Astrocyte of the hippocampus (primary cell): ENCODE results near the gene NOL4L.
"Not testable (repeated sequence)": the region's sequence is repeated elsewhere in the genome, so short reads cannot be mapped to it uniquely, and the experiment has no call there.

ENCODE experiments used
- DNase-seq: peaks from one replicate; pipeline ENCODE4 v3.0.0; 2011; ENCODE audit warnings: low read depth, low spot score

Gene NOL4L

DNA sequence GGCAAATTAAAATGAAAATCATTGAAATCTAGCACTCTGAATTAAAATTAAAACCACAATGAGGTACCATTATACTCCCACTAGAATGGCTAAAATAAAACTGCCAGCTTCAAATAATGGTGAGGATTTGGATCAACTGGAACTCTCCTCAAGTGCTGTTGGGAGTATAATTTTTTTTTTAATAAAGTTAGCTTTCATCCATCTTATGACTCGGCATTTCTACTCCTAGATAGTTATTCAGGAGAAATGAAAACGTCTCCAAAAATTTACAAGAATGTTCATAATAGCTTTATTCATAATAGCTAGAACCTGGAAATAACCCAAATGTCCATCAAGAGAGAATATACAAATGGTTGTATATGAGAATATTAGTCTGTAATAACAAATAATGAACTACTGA lies 163.8 kb downstream of the NOL4L start:
- no peak for DNase-seq

DNA sequence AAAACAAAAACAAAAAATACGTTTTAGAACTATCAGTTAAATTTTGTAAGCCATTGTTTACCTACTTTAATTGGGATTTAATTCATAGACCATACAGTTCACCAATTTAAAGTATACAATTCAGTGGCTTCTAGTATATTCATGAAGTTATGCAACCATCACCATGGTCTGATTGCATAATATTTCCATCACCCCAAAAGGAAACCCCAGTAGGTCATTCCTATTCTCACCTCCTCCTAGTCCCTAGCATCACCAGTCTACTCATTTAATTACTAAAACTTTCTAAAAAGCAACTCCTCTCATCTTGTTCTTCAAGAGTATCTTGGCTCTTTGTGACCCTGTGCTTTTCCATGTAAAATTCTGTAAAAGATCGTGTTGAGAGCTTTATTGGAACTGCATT lies 166.8 kb downstream of the NOL4L start:
- DNase-seq: no peak

DNA sequence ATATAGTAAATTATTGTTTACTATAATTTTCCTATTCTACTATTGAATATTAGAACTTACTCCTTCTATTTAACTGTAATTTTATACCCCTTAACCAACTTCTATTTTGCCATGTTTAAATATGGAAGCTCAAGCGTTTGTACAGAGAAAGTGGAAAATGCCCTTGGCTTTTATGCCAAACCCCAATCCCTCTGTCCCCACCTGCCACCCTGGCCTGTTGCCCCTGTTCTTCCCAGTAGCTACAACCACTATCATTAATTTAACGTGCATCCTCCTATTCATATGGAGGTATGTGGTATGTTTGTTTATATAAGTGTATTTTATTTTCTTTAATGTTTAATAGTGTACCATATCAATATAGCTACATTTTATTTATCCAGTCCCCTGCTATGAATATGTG lies 168.9 kb downstream of the NOL4L start:
- no peak for DNase-seq

DNA sequence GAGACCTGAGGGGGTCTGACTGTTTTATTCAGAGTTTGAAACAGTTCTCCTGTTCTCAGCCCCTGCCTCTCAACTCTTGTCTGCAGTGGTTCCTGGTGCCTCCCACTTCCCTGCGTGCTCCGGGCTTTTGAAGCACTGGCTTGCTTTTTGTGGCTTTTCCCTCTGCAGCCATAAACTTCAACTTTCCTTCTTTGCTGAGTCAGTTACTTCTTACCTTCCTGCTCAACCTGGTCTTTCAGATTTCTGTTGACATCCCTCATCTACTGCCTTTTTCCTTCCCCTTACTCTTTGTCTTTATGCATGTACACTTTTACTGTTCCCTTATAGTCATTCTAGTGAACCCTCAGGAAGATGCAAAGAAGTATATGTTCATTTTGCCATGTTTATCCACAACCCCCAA lies 169.6 kb downstream of the NOL4L start:
- no peak for DNase-seq

DNA sequence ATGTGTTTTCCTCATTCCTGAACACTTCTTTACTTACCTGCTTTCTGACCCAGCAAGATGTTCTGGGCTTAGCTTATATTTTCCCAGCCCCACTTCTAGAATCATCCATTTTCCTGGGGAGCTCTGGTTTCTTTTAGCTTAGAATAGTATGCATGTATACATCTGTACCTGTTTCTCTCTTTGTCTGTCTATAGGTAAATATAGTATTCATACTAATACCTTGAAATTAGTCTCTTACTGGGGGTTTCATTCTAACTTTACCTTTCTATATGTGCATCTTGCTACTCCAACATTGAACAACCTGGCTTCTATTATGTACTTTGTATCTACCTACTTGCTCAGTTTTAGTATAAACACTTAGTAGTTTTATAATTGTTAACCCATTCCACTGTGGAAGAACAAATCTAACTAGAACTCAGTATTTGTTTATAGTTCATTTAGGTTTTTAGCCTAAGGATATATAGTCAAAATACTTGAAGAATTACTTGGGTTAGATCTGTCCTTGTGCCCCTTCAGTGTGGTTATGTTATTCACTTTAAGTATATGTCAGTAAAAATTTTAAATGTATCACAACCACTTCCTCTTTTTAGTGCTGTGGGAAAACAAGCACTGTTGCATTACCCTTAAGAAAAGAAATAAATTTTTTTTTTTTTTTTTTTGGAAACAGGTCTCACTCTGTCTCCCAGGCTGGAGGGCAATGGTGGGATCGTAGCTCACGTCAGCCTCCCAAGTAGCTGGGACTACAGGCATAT lies 173.0 kb downstream of the NOL4L start:
- no peak for DNase-seq

DNA sequence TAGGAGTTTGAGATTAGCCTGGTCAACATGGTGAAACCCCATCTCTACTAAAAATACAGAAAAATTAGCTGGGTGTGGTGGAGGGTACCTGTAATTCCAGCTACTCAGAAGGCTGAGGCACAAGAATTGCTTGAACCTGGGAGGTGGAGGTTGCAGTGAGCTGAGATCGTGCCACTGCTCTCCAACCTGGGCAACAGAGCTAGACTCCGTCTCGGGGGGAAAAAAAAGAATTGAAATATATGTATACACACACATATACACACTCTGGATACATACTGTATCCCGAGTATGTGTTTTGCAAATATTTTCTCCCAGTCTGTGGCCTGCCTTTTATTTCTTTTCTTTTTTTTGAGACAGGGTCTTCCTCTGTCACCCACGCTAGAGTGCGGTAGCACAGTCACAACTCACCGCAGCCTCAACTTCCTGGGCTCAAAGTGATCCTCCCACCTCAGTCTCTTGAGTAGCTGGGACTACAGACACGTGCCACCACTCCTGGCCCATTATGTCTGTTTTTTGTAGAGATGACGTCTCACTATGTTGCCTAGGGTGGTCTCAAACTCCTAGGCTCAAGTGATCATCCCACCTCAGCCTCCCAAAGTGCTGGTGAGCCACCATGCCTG lies 177.9 kb downstream of the NOL4L start:
- not testable (repeated sequence) for DNase-seq

DNA sequence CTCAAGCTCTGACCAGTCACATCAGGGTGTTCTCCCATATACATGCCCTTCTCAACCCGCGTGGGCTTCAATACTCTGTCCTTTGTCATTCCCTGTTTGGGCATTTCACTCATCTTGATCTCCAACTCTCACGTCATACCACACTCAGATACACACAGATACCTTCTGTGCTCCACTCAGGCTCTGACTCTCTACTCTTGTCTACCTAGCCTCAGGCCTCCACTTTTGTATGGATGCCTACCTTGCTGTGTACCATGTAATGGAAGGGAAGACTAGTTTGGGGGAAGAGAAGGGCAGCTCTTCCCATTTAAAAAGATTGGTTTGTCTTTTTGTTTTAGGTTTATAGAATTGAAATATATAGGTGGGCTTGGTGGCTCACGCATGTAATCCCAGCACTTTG lies 178.4 kb downstream of the NOL4L start:
- DNase-seq: no peak

DNA sequence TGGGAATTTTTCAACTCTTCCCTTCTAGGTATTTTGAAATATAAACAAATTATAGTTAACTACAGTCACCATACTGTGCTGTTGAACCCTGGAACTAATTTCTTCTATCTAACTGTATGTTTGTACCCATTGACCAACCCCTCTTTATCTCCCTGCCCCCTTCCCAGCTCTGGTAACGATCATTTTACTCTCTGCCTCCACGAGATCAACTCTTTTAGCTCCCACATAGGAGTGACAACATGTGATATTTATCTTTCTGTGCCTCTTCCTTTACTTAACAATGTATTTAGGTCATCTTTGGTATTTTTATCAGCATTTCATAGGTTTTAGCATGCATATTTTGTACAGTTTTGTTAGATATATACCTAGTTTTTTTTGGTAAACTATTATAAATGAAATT lies 181.1 kb downstream of the NOL4L start:
- no peak for DNase-seq

DNA sequence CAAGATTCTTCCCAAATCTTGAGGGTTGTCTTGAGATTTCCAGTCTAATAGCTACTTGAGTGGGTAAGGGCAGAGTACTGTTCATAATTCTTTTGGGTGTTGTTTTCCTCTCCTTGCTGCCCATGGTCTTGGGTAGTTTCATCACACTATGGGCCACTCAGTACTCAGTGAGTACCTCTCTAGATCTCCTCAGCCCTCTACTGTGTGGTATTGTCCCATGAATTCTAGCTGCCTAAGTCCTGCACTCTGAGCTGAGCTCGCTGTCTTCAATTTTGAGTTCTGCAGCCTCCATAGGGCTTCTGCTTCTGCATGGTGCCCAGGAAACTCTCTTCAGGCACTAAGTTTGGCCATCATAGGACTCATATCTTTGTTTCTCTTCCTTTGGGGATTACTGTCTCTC lies 184.7 kb downstream of the NOL4L start:
- no peak for DNase-seq

DNA sequence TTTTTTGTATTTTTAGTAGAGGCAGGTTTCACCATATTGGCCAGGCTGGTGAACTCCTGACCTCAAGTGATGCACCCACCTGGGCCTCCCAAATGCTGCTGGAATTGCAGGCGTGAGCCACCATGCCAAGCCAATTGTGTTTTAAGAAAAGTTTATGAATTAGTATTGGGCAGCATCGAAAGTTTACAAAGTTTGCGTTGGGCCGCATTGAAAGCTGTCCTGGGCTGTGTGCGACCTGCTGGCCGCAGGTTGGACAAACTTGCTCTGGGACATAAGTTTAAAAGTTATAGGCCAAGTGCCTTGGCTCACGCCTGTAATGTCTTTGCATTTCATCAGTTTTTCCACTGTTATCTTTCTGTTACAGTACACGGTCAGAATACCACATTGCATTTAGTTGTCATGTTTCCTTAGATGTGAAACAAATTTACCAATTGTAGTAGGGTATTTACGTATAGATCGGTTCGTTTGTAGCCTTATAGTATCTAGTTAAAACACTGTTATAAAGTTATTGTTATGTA lies 187.5 kb downstream of the NOL4L start:
- DNase-seq: no peak

DNA sequence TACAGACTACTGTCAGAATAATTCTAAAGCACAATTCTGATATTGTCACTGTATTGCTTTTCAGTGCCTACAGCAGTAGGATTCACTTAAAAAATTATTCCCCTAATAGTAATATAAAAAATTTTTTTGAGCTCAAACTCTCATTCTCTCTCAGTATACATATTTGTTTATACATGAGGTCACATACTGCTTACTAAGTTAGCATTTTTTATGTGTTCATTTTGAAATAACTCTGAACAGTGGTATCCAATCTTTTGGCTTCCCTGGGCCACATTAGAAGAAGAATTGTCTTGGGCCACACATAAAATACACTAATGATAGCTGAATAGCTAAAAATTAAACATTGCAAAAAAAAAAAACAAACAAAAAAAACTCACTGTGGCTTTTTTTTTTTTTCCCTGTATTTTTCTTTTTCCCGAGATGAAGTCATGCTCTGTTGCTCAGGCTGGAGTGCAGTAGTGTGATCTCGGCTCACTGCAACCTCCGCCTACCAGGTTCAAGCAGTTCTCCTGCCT lies 188.4 kb downstream of the NOL4L start:
- DNase-seq: no peak

DNA sequence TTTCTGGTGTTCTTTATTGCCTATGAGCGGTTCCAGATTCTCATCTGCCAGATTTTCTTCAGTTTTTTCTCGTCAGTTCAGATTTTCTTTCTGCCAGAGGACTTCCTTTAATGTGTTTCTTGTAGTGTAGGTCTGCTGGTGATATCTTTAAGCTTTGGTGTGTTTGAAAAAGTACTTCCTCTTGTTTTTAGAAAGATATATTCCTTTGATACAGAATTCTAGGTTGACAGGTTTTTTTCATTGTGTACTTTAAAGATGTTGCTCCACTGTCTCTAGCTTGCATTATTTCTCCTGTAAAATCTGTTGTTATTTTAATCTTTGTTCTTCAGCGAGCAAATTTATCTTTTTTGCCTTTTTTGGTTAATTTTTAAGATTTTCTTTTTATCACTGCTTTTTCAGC lies 190.1 kb downstream of the NOL4L start:
- no peak for DNase-seq
